ENCODE data around the gene NFIX.

NFIX gene

GRCh38 chr19:13093407-13094105 lies 98.3 kb downstream of the NFIX start:
- DNase-seq (ENCODE audit: low spot score): peak; percentile 97

- DNase-seq (ENCODE audit: low spot score): no peak
Measured at GRCh38 chr19:13094106-13094504, 98.8 kb downstream of the NFIX start.

- no peak for DNase-seq (ENCODE audit: low spot score)
Measured at GRCh38 chr19:13094771-13095392, 99.6 kb downstream of the NFIX start.

- no peak for DNase-seq (ENCODE audit: low spot score)
Measured at GRCh38 chr19:13095393-13095784, 100.1 kb downstream of the NFIX start.

- DNase-seq (ENCODE audit: low spot score): peak; percentile 95
Measured at GRCh38 chr19:13095934-13096927, 101.0 kb downstream of the NFIX start.

- no peak for DNase-seq (ENCODE audit: low spot score)
Measured at GRCh38 chr19:13097033-13097462, 101.8 kb downstream of the NFIX start.

GRCh38 chr19:13097463-13098258 lies 102.4 kb downstream of the NFIX start:
- no peak for DNase-seq (ENCODE audit: low spot score)

- DNase-seq (ENCODE audit: low spot score): no peak
Measured at GRCh38 chr19:13098277-13099072, 103.2 kb downstream of the NFIX start.

GRCh38 chr19:13099073-13099999 lies 104.1 kb downstream of the NFIX start:
- DNase-seq (ENCODE audit: low spot score): no peak

GRCh38 chr19:13100031-13100588 lies 104.8 kb downstream of the NFIX start:
- DNase-seq (ENCODE audit: low spot score): no peak

- no peak for DNase-seq (ENCODE audit: low spot score)
Measured at GRCh38 chr19:13100841-13101589, 105.7 kb downstream of the NFIX start.

- no peak for DNase-seq (ENCODE audit: low spot score)
Measured at GRCh38 chr19:13101590-13102415, 106.5 kb downstream of the NFIX start.

GRCh38 chr19:13102416-13102665 lies 107.1 kb downstream of the NFIX start:
- no peak for DNase-seq (ENCODE audit: low spot score)

GRCh38 chr19:13102666-13103580 lies 107.6 kb downstream of the NFIX start, which contains the start of gene LYL1:
LYL1 (minus strand) TSS chr19:13102858; CDS start chr19:13101171, 1,687 bp downstream.
- peak; percentile 95 for DNase-seq (ENCODE audit: low spot score)

GRCh38 chr19:13103581-13104359 lies 108.5 kb downstream of the NFIX start:
- DNase-seq (ENCODE audit: low spot score): no peak

- DNase-seq (ENCODE audit: low spot score): peak; percentile 66
Measured at GRCh38 chr19:13104360-13104847, 109.1 kb downstream of the NFIX start.

All from HuH-7 (cell line).